HS-27A (cell line): ENCODE data around the gene HOXA6.

Experiments used
- DNase-seq: peaks from one replicate; pipeline ENCODE4 v3.0.0-alpha.2; 2012; ENCODE audit warnings: low read depth, missing footprints

Gene HOXA6

GRCh38 chr7:27095897-27096767, 51.4 kb downstream of the HOXA6 start, which contains the start of gene HOXA1:
TSS of gene HOXA1 (minus strand) at chr7:27096000. CDS start at chr7:27095912, 88 bp downstream.
- DNase-seq = peak; percentile 71
